ENCODE results near the gene SV2A.
"Not testable (repeated sequence)": the region's sequence is repeated elsewhere in the genome, so short reads cannot be mapped to it uniquely, and the experiment has no call there.

- TF ChIP-seq CTCF (IDR thresholded peaks at IDR 0.05; ENCODE audit: borderline replicate concordance, extremely low read depth, low read length, poor library complexity, severe bottlenecking); EZH2 (IDR thresholded peaks at IDR 0.05; ENCODE audit: borderline replicate concordance, low read depth, low read length, severe bottlenecking): not testable (repeated sequence)
Measured at GRCh38 chr1:149887196-149887455, 30.5 kb downstream of the SV2A start.
